22Rv1 (cell line): Measurements from ENCODE around the gene DHX35.

ENCODE experiments used
- H3K27ac ChIP-seq: fragments of 450-650 bp; 2 replicates; pipeline ENCODE4 v1.5.1; 2017
- ZFX ChIP-seq: fragments of 450-650 bp; IDR thresholded peaks from 2 replicates; pipeline ENCODE4 v1.6.1; 2017; ENCODE audit warnings: antibody characterized with exemption, borderline replicate concordance
- TF ChIP-seq, protein P1 (sequence below): fragments of 450-650 bp; IDR thresholded peaks from 2 replicates; pipeline ENCODE4 v1.5.1; 2017; ENCODE audit warnings: mild to moderate bottlenecking

The DHX35 gene

DNA sequence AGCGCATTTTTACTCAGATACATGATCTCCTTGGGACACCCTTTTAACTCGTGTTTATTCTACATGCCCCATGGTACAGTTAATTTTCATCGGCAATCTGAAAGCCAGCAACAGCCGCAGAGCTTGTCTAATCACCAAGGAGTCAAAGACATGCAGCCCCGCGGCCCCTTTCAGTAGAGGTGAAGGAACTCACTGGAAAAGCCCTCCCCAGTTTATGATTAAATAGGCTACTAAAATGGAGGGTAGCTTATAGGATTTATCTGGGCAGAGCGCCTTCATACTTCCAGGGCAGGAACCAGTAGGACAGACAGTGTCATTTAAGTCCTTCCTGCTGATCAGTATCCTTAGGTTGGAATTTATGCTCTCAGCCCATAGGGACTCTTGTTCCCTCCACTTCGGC, 83.5 kb downstream of the DHX35 start:
- no peak overlapping the region for H3K27ac ChIP-seq
- no peak for TF ChIP-seq ZFX
- TF ChIP-seq, protein P1, sequence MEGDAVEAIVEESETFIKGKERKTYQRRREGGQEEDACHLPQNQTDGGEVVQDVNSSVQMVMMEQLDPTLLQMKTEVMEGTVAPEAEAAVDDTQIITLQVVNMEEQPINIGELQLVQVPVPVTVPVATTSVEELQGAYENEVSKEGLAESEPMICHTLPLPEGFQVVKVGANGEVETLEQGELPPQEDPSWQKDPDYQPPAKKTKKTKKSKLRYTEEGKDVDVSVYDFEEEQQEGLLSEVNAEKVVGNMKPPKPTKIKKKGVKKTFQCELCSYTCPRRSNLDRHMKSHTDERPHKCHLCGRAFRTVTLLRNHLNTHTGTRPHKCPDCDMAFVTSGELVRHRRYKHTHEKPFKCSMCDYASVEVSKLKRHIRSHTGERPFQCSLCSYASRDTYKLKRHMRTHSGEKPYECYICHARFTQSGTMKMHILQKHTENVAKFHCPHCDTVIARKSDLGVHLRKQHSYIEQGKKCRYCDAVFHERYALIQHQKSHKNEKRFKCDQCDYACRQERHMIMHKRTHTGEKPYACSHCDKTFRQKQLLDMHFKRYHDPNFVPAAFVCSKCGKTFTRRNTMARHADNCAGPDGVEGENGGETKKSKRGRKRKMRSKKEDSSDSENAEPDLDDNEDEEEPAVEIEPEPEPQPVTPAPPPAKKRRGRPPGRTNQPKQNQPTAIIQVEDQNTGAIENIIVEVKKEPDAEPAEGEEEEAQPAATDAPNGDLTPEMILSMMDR: no peak

DNA sequence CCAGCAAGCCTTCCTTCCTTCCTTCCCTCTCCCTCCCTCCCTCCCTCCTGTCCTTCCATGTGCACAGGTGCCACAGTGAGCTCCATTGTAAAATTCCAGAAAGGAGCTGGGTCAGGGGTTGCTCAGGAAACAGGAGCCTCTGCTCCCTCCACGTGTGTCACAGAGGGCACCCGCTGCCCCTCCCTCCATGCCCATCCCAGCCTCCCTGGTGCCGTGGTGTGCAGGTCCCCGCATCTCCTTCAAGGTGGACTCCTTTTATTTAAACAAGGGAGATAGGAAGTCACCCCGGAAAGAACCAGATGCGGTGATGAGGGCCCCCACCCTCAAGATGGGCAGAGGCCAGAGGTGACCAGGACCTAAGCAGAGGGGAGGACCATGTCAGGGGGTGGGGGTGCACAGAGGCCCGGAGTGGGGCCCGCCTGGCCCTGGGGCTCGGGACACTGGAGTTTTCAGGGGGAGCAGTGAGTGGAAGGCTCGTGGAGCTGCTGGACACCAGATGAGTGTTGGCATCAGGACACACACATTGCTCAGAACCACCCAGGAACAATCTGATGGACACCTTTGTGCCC, 85.4 kb downstream of the DHX35 start:
- H3K27ac ChIP-seq: no peak overlapping the region
- TF ChIP-seq, protein P1: no peak
- no peak for TF ChIP-seq ZFX

DNA sequence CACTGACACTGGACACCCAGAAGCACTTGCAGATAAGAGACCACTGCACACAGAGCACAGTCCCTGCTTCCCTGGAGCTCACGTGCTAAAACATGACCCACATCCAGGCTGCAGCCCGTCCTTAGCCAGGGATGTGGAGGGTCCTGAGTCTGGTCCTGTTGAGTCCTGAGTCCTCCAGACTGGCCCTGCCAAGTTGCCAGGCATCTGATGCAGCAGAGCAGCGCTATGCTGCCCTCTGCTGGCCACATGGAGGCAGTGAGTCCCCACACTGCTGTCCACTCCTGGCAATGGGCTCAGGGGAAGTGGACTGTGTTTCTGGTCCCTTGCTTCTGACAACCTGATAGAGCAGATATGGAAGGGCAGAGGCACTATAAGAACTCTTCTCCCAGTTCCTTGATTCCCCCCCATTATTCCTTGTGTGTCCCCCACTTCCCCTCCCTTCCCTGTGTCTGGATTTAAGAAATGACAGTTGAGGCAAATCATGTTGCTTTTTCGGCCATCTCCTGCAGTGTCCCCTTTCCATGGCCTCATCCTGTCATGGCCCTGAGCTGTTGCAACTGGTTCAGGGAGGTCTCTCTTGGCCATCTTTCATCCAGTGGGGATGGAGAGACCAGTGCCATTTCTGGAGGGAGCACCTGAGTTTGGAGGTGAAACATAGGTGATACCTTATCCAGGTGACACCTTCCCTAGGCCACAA, 86.0 kb downstream of the DHX35 start:
- no peak overlapping the region for H3K27ac ChIP-seq
- TF ChIP-seq, protein P1: peak; percentile 98
- TF ChIP-seq ZFX: no peak

DNA sequence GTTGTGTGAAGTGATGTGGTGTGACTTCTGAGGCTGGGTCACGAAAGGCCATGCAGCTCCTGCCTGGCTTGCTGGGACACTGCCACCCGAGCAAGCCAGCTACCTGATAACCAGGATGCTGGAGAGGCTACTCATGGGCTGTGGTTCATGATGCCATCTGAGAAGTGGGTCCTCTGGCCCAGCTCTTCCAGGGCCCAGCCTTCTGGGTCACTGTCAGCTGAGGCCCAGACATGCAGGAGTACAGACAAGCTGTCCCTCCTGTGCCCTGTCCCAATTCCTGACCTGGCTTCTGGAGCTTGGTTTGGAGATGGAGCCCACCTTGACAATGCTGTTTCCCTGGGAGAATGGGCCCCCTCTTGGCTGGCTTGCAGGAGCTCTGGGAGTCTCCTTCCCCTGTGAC, 87.0 kb downstream of the DHX35 start:
- no peak overlapping the region for H3K27ac ChIP-seq
- no peak for TF ChIP-seq ZFX
- TF ChIP-seq, protein P1: no peak

DNA sequence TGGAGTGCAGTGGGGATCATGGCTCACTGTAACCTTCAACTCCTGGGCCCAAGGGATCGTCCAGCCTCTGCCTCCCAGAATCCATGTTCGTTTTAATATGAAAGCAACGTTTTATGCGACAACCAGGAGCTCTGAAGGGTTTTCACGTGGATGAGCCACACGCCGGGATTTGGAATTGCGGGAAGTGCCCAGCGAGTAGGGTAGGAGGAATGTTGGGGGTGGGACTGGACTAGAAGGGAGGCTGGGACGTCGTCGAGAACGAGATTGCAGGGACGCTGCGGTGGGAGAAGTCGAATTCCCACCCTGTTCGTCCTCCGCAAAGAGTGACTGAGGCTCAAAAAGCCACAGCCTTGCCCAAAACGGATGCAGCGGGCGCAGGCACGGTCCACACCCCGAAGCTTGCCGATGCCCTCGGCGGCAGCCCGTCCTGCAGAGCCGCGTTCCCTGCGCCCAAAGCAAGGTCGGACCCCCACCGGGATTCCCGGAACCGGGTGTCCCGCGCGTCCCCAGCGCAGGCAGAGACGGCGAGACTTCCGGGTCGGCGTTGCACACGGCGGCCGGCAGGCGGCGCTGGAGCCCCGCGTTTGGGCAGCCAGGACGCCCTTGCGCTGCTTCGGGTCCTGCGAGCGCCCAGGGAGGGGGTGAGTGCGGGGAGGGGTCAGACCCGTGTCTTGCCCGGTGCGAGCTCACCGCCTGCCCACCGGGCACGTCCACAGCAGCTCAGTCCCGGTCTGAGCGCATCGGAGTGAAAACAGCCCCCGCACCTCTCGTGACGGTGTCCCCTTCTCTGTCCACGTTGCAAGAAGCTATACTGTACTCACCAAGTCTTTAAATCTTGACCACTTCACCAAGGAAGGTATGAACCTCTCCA, 87.8 kb downstream of the DHX35 start:
- 0 out of 2 replicates have a peak overlapping the region, but pooled peaks have one; percentile 15 for H3K27ac ChIP-seq
- no peak for TF ChIP-seq ZFX
- TF ChIP-seq, protein P1: peak; percentile 98

DNA sequence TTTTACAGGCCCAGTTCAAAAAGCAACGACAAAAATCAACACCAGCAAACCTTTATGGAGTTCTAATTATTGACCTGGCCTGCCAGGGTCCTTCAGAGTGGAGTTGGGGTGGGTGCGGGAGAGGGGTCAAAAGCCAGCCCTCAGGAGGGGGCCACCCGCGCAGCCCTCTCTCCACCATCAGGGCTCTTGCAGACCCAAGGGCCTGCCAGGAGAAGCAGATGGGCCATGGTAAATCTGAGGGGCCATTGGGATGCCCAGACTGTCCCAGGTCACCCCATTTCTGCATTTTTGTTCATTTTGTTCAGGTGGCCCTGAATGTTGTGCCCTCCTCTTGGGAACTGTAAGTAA, 88.4 kb downstream of the DHX35 start:
- no peak overlapping the region for H3K27ac ChIP-seq
- no peak for TF ChIP-seq ZFX
- TF ChIP-seq, protein P1: no peak

DNA sequence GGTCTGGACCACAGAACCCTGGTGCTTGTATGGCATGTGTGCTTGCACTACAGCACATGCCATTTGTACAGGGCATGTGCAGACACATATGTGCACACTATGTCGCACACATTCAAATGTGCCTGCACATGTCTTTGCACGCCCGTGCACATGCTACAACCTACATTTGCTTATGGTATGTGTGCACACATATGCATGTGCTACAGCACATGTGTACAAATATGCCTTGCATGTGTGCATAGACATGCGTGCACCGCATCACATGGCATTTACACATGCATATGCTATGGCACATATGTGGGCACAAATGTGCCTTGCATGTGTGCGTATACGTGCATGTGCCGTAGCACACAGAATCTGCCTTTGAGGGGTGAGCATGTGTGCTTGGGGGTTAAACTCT, 90.5 kb downstream of the DHX35 start:
- TF ChIP-seq, protein P1: no peak
- TF ChIP-seq ZFX: no peak

More for the DNA sequence above, 90.5 kb downstream of the DHX35 start:
- H3K27ac ChIP-seq: no peak overlapping the region
